Left lung (tissue), 14 donors: ENCODE data around the gene PSMA5. TPM values are rescaled to one million over a fixed set of nuclear protein-coding genes. Genes with fewer than 3 reads are reported as not detected.
"Not testable (repeated sequence)": the region's sequence is repeated elsewhere in the genome, so short reads cannot be mapped to it uniquely, and the experiment has no call there.

Experiments
- ATAC-seq: fragments of 200-7000 bp; cut with Tn5 transposase; one replicate; pipeline ENCODE4 v1.9.1; 2020; ENCODE audit warnings: moderate library complexity
- DNase-seq, 4 donors: peaks; one replicate each; pipeline ENCODE4 v3.0.0-alpha.2; 2013 to 2020
- H3K27ac ChIP-seq, 2 donors: fragments of 200-600 bp; sonication (generic) in 1 of 2; one replicate each; pipeline versions ENCODE4 v1.5.0 to v1.8.0; 2020 to 2021
- H3K27me3 ChIP-seq, 2 donors: fragments of 200-600 bp; sonication (generic) in 1 of 2; one replicate each; pipeline versions ENCODE4 v1.5.0 to v1.8.0; 2020 to 2021
- H3K36me3 ChIP-seq, 2 donors: fragments of 200-600 bp; sonication (generic) in 1 of 2; one replicate each; pipeline versions ENCODE4 v1.5.0 to v1.8.0; 2020 to 2021
- H3K4me1 ChIP-seq, 2 donors: fragments of 200-600 bp; one replicate each; pipeline ENCODE4 v1.8.0; 2021
- H3K4me3 ChIP-seq, 2 donors: fragments of 200-600 bp; sonication (generic) in 1 of 2; one replicate each; pipeline versions ENCODE4 v1.5.0 to v1.8.0; 2020 to 2021; ENCODE audit warnings: mild to moderate bottlenecking in 1 of 2
- H3K9me3 ChIP-seq, 2 donors: fragments of 200-600 bp; sonication (generic) in 1 of 2; one replicate each; pipeline versions ENCODE4 v1.5.0 to v1.8.0; 2020 to 2021
- CTCF ChIP-seq, 2 donors: fragments of 200-600 bp; sonication (generic) in 1 of 2; IDR thresholded peaks; one replicate each; pipeline versions ENCODE4 v1.5.0 to v1.8.0; 2021; ENCODE audit warnings: antibody characterized with exemption in 2 of 2
- intact Hi-C, 2 donors: fragments of 100-400 bp; cut with DNase I; formaldehyde crosslinking; loops; one replicate each; pipeline versions ENCODE4 v1.11.2 to v1.14.2; 2022
- long read RNA-seq, 12 donors: library from polyadenylated mRNA in 2 of 12; unstranded in 2 of 12; transcript quantifications; one replicate each; pipeline ENCODE4 v2.0.0 and lab custom pipeline, GENCODE V29; 2019 to 2026
- polyA plus RNA-seq, 6 donors: library from polyadenylated mRNA; unstranded; fragments of 120-200 nt; gene quantifications; one replicate each; pipeline ENCODE4 v1.2.1, GENCODE V29; 2013; ENCODE audit not compliant: insufficient read length in 6 of 6
- total RNA-seq, 2 donors: library from RNA; stranded (reverse); fragmentation: NEBNext Ultra II Directional; extraction: Animal tissue kit (Norgen Biotek cat#: 25700); gene quantifications; one replicate each; pipeline ENCODE4 v1.2.1, GENCODE V29; 2021
- donor health status: DM: no; HTN: yes; CAD: no.
- donor health status: DM: no; HTN: no; CAD: no.

Gene PSMA5
- total RNA-seq (10 to 100 TPM; 62.2 to 89.0 TPM), polyA plus RNA-seq (10 to 100 TPM; 74.2 to 94.7 (median 89.7) TPM)
- long read RNA-seq, donor 1, transcript PSMA5-201 (9 exons, 3,729 nt): major isoform, 54 of 54 reads
- long read RNA-seq, donor 1, partial matches to known transcripts: 0 of 54 reads
- long read RNA-seq, donor 1, other reads (novel, unspliced or antisense): 0 of 54 reads
- long read RNA-seq, donor 2, transcript PSMA5-201 (9 exons, 3,729 nt): major isoform, 41 of 42 reads
- long read RNA-seq, donor 2, partial matches to known transcripts: 0 of 42 reads
- long read RNA-seq, donor 2, other reads (novel, unspliced or antisense): 0 of 42 reads
- long read RNA-seq, donor 3, transcript PSMA5-201 (9 exons, 3,729 nt): major isoform, 43 of 43 reads
- long read RNA-seq, donor 3, partial matches to known transcripts: 0 of 43 reads
- long read RNA-seq, donor 3, other reads (novel, unspliced or antisense): 0 of 43 reads
- long read RNA-seq, donor 4, transcript PSMA5-201 (9 exons, 3,729 nt): major isoform, 70 of 74 reads
- long read RNA-seq, donor 4, partial matches to known transcripts: 0 of 74 reads
- long read RNA-seq, donor 4, other reads (novel, unspliced or antisense): 4 of 74 reads
- long read RNA-seq, donor 5, transcript PSMA5-201 (9 exons, 3,729 nt): major isoform, 30 of 43 reads
- long read RNA-seq, donor 5, partial matches to known transcripts: 8 of 43 reads
- long read RNA-seq, donor 5, other reads (novel, unspliced or antisense): 5 of 43 reads
- long read RNA-seq, donor 6, transcript PSMA5-201 (9 exons, 3,729 nt): major isoform, 46 of 52 reads
- long read RNA-seq, donor 6, partial matches to known transcripts: 6 of 52 reads
- long read RNA-seq, donor 6, other reads (novel, unspliced or antisense): 0 of 52 reads
- long read RNA-seq, donor 7, transcript PSMA5-201 (9 exons, 3,729 nt): major isoform, 14 of 23 reads
- long read RNA-seq, donor 7, partial matches to known transcripts: 9 of 23 reads
- long read RNA-seq, donor 7, other reads (novel, unspliced or antisense): 0 of 23 reads
- long read RNA-seq, donor 8, transcript PSMA5-201 (9 exons, 3,729 nt): major isoform, 25 of 27 reads
- long read RNA-seq, donor 8, partial matches to known transcripts: 0 of 27 reads
- long read RNA-seq, donor 8, other reads (novel, unspliced or antisense): 0 of 27 reads
- long read RNA-seq, donor 9: 0 reads
- long read RNA-seq, donor 10, transcript PSMA5-201 (9 exons, 3,729 nt): major isoform, 125 of 135 reads
- long read RNA-seq, donor 10, partial matches to known transcripts: 2 of 135 reads
- long read RNA-seq, donor 10, other reads (novel, unspliced or antisense): 8 of 135 reads
- long read RNA-seq, donor 11, transcript PSMA5-201 (9 exons, 3,729 nt): major isoform, 43 of 50 reads
- long read RNA-seq, donor 11, partial matches to known transcripts: 0 of 50 reads
- long read RNA-seq, donor 11, other reads (novel, unspliced or antisense): 7 of 50 reads
- long read RNA-seq, donor 12, transcript PSMA5-201 (9 exons, 3,729 nt): major isoform, 25 of 25 reads
- long read RNA-seq, donor 12, partial matches to known transcripts: 0 of 25 reads
- long read RNA-seq, donor 12, other reads (novel, unspliced or antisense): 0 of 25 reads

GRCh38 chr1:109426281-109427170 is at the start of gene PSMA5:
Gene PSMA5, minus strand, starts transcription at chr1:109426448. Its CDS starts 118 bp downstream, at chr1:109426330.
- Histone ChIP-seq H3K4me1 (peaks cover 14 to 27% of the 10 kb centered on the region in 2 donors), H3K4me3 (peak within 1 kb of the TSS; percentile 78 to 96), H3K36me3 (peaks cover 0 to 5% of the 10 kb centered on the region in 2 donors), H3K27ac (peak within 1 kb of the TSS; percentile 86 to 95), H3K9me3 (no peaks in the 10 kb centered on the region), H3K27me3 (no peaks in the 10 kb centered on the region)
- TF ChIP-seq CTCF (IDR thresholded peaks at IDR 0.05): no peak
- DNase-seq: peak; percentile 94 to 98 (median 96)
- intact Hi-C loops: no loop called here
- peak; percentile 98 for ATAC-seq

DNA sequence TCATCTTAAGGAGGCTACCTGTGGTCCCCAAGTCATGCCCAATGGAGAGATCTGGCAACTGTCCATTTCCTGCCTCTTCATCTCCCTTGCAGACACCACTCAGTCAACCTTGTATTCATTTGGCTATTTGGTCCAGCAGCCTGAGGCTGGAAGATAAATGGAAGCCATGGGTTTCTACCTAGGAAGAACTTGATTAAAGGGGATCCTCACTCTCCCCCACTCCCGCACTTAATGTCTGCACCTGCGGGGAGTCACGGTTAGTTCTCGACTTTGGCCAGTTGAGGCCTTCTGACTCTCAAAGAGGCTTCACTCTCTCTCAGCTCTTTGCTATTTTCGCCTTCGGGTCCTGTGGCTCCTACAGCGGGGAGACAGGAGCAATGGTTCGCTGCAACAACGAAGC is 49.0 kb upstream of the PSMA5 start:
- no peak overlapping the region for H3K27ac ChIP-seq
- peaks cover 0 to 46% of the 10 kb centered on the region in 2 donors for H3K27me3 ChIP-seq
- intact Hi-C loops: no loop called here
- no peaks in the 10 kb centered on the region for H3K4me1 ChIP-seq
- no peaks in the 10 kb centered on the region for H3K36me3 ChIP-seq
- TF ChIP-seq CTCF (IDR thresholded peaks at IDR 0.05): no peak
- no peak overlapping the region for H3K4me3 ChIP-seq
- H3K9me3 ChIP-seq: no peaks in the 10 kb centered on the region
- no peak for ATAC-seq
- DNase-seq: no peak

DNA sequence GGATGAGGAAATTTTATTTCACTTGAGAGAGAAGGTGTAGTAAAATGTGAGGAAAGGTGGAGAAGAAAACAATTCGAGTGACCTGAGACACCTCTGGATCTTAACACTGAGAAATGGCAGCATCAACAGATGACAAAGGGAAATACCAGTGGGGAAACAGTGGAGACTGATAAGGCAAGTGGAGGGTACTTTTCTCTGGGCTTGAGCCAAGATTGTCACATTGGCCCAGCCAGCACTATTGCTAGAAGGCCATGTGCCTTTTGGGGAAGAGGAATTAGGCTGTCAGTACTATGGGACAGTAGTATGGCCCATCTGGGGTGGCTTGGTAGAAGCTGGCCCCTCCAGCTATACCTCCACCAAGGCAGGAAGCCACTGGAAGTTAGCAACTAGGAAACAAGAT is 48.4 kb upstream of the PSMA5 start:
- TF ChIP-seq CTCF (IDR thresholded peaks at IDR 0.05): no peak
- H3K36me3 ChIP-seq: no peaks in the 10 kb centered on the region
- no peaks in the 10 kb centered on the region for H3K4me1 ChIP-seq
- intact Hi-C loops: no loop called here
- DNase-seq (no peak), ATAC-seq (no peak)
- no peaks in the 10 kb centered on the region for H3K9me3 ChIP-seq
- H3K27me3 ChIP-seq: peaks cover 0 to 46% of the 10 kb centered on the region in 2 donors
- H3K4me3 ChIP-seq: no peak overlapping the region
- no peak overlapping the region for H3K27ac ChIP-seq

DNA sequence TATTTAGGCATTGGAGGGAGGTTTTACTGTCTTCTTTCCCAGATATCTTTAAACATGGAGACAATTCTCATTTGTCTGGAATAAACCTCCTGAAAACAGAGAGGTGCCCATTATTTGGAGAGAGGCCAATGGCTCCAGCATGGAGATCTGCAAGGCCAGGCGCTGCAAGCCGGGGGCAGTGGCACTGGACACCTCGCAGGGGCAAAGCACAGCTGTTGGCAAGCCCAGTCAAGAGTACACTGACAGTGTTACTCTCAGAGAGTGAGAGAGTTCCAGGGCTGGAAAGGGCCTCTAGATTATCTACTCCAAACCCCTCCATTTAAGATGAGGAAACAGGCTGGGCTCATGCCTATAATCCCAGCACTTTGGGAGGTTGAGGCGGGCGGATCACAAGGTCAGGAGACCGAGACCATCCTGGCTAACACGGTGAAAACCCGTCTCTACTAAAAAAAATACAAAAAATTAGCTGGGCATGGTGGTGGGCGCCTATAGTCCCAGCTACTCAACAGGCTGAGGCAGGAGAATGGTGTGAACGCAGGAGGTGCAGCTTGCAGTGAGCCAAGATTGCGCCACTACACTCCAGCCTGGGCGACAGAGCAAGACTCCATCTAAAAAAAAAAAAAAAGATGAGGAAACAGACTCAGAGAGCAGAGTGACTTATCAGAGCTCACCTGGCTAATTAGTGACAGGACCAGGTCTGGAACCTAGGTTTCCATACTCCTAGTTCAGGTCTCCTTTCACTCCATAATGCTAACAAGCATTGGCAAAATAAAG is 47.2 kb upstream of the PSMA5 start:
- ATAC-seq, H3K4me1 ChIP-seq, H3K36me3 ChIP-seq, H3K27ac ChIP-seq, H3K4me3 ChIP-seq, DNase-seq, H3K9me3 ChIP-seq, intact Hi-C loops: not testable (repeated sequence)
- peaks cover 0 to 56% of the 10 kb centered on the region in 2 donors for H3K27me3 ChIP-seq
